Subcutaneous adipose tissue (tissue), 4 donors: ENCODE results near the gene HEPHL1. TPM values are rescaled to one million over a fixed set of nuclear protein-coding genes. Genes with fewer than 3 reads are reported as not detected.

Source experiments
- CTCF ChIP-seq: fragments of 450-650 bp; IDR thresholded peaks from one replicate; pipeline ENCODE4 v1.5.1; 2016; ENCODE audit warnings: low read depth, mild to moderate bottlenecking, control low read depth, antibody characterized with exemption, moderate library complexity
- total RNA-seq, 4 donors: library from RNA; depleted of rRNA; stranded (reverse); fragments of >200 nt; gene quantifications; one replicate each; pipeline ENCODE4 v1.1.0, GENCODE V29; 2016

The HEPHL1 gene
- total RNA-seq, 4 donors from 2014 or later = not detected

GRCh38 chr11:94034207-94034606 lies 13.1 kb downstream of the HEPHL1 start:
- TF ChIP-seq CTCF = no peak

- TF ChIP-seq CTCF = no peak
Observed at GRCh38 chr11:94036096-94036495, 14.9 kb downstream of the HEPHL1 start.

GRCh38 chr11:94043241-94043640 lies 22.1 kb downstream of the HEPHL1 start:
- no peak for TF ChIP-seq CTCF

GRCh38 chr11:94046796-94047195 lies 25.6 kb downstream of the HEPHL1 start:
- TF ChIP-seq CTCF = no peak

GRCh38 chr11:94048032-94048709 lies 27.0 kb downstream of the HEPHL1 start:
- TF ChIP-seq CTCF = no peak

- no peak for TF ChIP-seq CTCF
Observed at GRCh38 chr11:94049351-94049750, 28.2 kb downstream of the HEPHL1 start.

GRCh38 chr11:94058630-94059029 lies 37.5 kb downstream of the HEPHL1 start:
- no peak for TF ChIP-seq CTCF
